Activated CD4-positive, alpha-beta T cell treated with anti-CD3 and anti-CD28 coated beads for 36 hours (primary cell): ENCODE measurements around the gene PKD2L1. TPM values are rescaled to one million over a fixed set of nuclear protein-coding genes. Genes with fewer than 3 reads are reported as not detected.
A peak's percentile ranks its signal among the peaks of the same experiment; 100 is the strongest.

Source experiments
- ATAC-seq: fragments of 200-7000 bp; cut with Tn5 transposase; one replicate; pipeline ENCODE4 v1.10.0; 2021; ENCODE audit warnings: mild to moderate bottlenecking, moderate library complexity
- CTCF ChIA-PET: fragments of 350-600 bp; sonication (Branson Sonifier 250); formaldehyde crosslinking; loops from one replicate; lab custom pipeline; 2021; ENCODE audit warnings: antibody characterized with exemption; lab: Charles Lee
- POLR2A ChIA-PET: fragments of 350-600 bp; sonication (Branson Sonifier 250); formaldehyde crosslinking; loops from one replicate; lab custom pipeline; 2021; ENCODE audit warnings: antibody characterized with exemption, inconsistent platforms; lab: Charles Lee
- DNase-seq: peaks from one replicate; pipeline ENCODE4 v3.0.0-alpha.2; 2020
- H3K27ac Mint-ChIP-seq: one replicate; pipeline ENCODE4 v1.8.0; 2021; ENCODE audit warnings: mixed read lengths
- H3K27me3 Mint-ChIP-seq: one replicate; pipeline ENCODE4 v1.8.0; 2021; ENCODE audit warnings: mixed read lengths
- H3K36me3 Mint-ChIP-seq: one replicate; pipeline ENCODE4 v1.8.0; 2021; ENCODE audit warnings: low read depth, mixed read lengths
- H3K4me1 Mint-ChIP-seq: one replicate; pipeline ENCODE4 v1.8.0; 2021; ENCODE audit warnings: mixed read lengths
- H3K4me3 Mint-ChIP-seq: one replicate; pipeline ENCODE4 v1.8.0; 2021; ENCODE audit warnings: mild to moderate bottlenecking, moderate library complexity, mixed read lengths
- H3K9me3 Mint-ChIP-seq: one replicate; pipeline ENCODE4 v1.8.0; 2021; ENCODE audit warnings: low read depth, mixed read lengths
- intact Hi-C, 2 experiments: fragments of 100-400 bp; cut with DNase I in 1 of 2; cut with micrococcal nuclease in 1 of 2; formaldehyde crosslinking; loops; one replicate each; pipeline versions ENCODE4 v1.14.2 to v1.15.1; 2022 to 2024; cut with DNase I, micrococcal nuclease
- total RNA-seq, 2 experiments: library from RNA; stranded (reverse); gene quantifications; one replicate each; pipeline ENCODE4 v1.2.3, GENCODE V29; 2021

The PKD2L1 gene
- total RNA-seq, 2 experiments from 2014 or later: not detected

DNA sequence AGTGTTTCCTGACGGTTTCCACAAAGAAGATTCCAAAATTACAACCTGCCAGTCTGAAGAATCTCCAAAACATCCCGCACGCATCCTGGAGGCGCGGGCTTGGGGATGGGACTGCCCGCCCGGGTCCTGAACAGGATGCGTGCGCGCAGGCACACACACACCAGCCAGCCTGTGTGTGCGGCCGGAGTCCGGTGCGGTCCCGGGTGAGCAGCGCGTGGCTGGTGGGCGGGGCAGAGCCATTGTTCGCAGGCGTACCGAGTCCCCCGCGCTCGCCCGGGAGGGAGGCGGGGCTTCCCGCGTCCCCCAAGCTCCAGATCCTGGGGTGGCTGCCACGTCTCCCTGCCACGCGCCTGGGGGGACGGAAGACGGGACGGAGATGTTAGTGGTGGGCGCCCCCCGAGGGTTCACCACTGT is 16.3 kb upstream of the PKD2L1 start:
- Mint-ChIP-seq H3K27ac (peak overlapping the region; percentile 91), H3K4me1 (peaks cover 44% of the 10 kb centered on the region), H3K9me3 (no peaks in the 10 kb centered on the region), H3K27me3 (no peaks in the 10 kb centered on the region), H3K36me3 (peaks cover 44% of the 10 kb centered on the region), H3K4me3 (peak overlapping the region; percentile 88)
- intact Hi-C loops: loop anchor here (1.0 to 5.0 kb wide), 11 partner anchors 27 to 651 kb away; partner anchors contain the start of genes BLOC1S2 (in 2 of the 2), ERLIN1 (in 2 of the 2), CWF19L1 (in 1 of the 2) and LZTS2 (in 1 of the 2)
- ATAC-seq (peak; percentile 76), DNase-seq (peak; percentile 91)
- ChIA-PET POLR2A (interaction anchor here (1.3 to 2.8 kb wide), 3 partner anchors 24 to 165 kb away, joined by 5 to 32 read pairs (median 25); no protein-coding TSS in a partner anchor), CTCF (interaction anchor here (0.5 to 21.1 kb wide), 12 partner anchors 9 to 178 kb away, joined by 3 to 236 read pairs (median 6); no protein-coding TSS in a partner anchor)

GRCh38 chr10:100345570-100346330 is 15.7 kb upstream of the PKD2L1 start:
- no peaks in the 10 kb centered on the region for H3K27me3 Mint-ChIP-seq
- ChIA-PET CTCF (interaction anchor here (0.5 to 21.1 kb wide), 11 partner anchors 24 to 394 kb away, joined by 3 to 236 read pairs (median 10); no protein-coding TSS in a partner anchor), POLR2A (interaction anchor here (0.8 to 2.8 kb wide), 4 partner anchors 25 to 165 kb away, joined by 5 to 32 read pairs (median 6); no protein-coding TSS in a partner anchor)
- H3K4me3 Mint-ChIP-seq: peak overlapping the region; percentile 88
- peaks cover 38% of the 10 kb centered on the region for H3K4me1 Mint-ChIP-seq
- intact Hi-C loops: loop anchor here (1.0 to 5.0 kb wide), 11 partner anchors 28 to 652 kb away; partner anchors contain the start of genes BLOC1S2 (in 2 of the 2), ERLIN1 (in 2 of the 2), CWF19L1 (in 1 of the 2) and LZTS2 (in 1 of the 2)
- peaks cover 38% of the 10 kb centered on the region for H3K36me3 Mint-ChIP-seq
- H3K27ac Mint-ChIP-seq: peak overlapping the region; percentile 91
- ATAC-seq (no peak), DNase-seq (no peak)
- H3K9me3 Mint-ChIP-seq: no peaks in the 10 kb centered on the region

- no peaks in the 10 kb centered on the region for H3K9me3 Mint-ChIP-seq
- DNase-seq (no peak), ATAC-seq (no peak)
- POLR2A ChIA-PET: interaction anchor here (0.7 kb wide), 1 partner anchor 162 kb away, joined by 3 read pairs; no protein-coding TSS in a partner anchor
- H3K4me3 Mint-ChIP-seq: peak overlapping the region; percentile 25
- no peaks in the 10 kb centered on the region for H3K27me3 Mint-ChIP-seq
- peaks cover 23% of the 10 kb centered on the region for H3K36me3 Mint-ChIP-seq
- CTCF ChIA-PET: interaction anchor here (0.6 to 21.1 kb wide), 10 partner anchors 10 to 175 kb away, joined by 3 to 236 read pairs (median 6); no protein-coding TSS in a partner anchor
- peak overlapping the region; percentile 56 for H3K27ac Mint-ChIP-seq
- intact Hi-C loops: no loop called here
- peaks cover 27% of the 10 kb centered on the region for H3K4me1 Mint-ChIP-seq
Observed at GRCh38 chr10:100344241-100344788, 14.3 kb upstream of the PKD2L1 start.

- intact Hi-C loops: loop anchor here (1.0 kb wide), 2 partner anchors 91 to 166 kb away; no protein-coding TSS in a partner anchor
- Mint-ChIP-seq H3K4me1 (peaks cover 16% of the 10 kb centered on the region), H3K27me3 (no peaks in the 10 kb centered on the region), H3K4me3 (no peak overlapping the region), H3K27ac (no peak overlapping the region), H3K9me3 (no peaks in the 10 kb centered on the region), H3K36me3 (peaks cover 6% of the 10 kb centered on the region)
- CTCF ChIA-PET: interaction anchor here (0.6 to 21.1 kb wide), 10 partner anchors 8 to 399 kb away, joined by 3 to 236 read pairs (median 4); partner anchors contain the start of gene HIF1AN
- DNase-seq: no peak
- POLR2A ChIA-PET: no interaction called here
- no peak for ATAC-seq
Observed at GRCh38 chr10:100342627-100342972, 12.6 kb upstream of the PKD2L1 start.

DNA sequence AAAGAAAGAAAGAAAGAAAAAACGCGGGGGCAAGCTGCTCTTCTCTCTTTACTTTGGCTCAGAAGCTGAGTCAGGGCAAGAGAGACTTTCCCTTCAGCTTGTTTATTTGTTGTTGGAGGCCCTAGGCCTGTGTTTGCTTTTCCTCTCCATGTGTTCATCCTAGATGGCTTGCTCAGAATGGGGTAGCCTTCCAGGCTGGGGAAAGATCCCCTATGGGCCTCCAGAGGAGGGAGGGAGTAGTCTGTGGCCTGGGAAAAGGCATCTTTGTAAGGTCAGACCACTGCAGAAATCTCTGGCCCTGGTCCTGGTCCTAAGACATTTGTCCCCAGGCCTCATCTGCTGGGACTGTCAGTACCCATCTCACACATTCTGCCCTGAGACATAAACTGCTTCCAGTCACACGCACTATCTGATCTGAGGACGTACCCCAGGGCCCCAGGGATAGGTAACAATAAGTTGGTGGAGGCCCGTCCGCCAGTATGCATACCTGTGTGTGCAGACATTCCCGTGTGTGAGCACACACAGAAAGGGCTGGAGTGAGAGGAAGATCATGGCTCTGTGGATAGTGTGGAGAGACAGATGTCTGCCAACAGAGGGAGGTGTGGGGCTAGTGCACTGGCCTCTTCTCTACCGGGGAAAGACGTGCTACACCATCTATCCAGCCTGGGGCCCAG is 12.1 kb upstream of the PKD2L1 start:
- ChIA-PET CTCF (interaction anchor here (0.7 to 21.1 kb wide), 7 partner anchors 23 to 399 kb away, joined by 3 to 236 read pairs (median 5); no protein-coding TSS in a partner anchor), POLR2A (no interaction called here)
- peaks cover 16% of the 10 kb centered on the region for H3K4me1 Mint-ChIP-seq
- DNase-seq (peak; percentile 73), ATAC-seq (peak; percentile 51)
- intact Hi-C loops: loop anchor here (1.0 kb wide), 2 partner anchors 91 to 166 kb away; no protein-coding TSS in a partner anchor
- H3K9me3 Mint-ChIP-seq: no peaks in the 10 kb centered on the region
- peaks cover 3% of the 10 kb centered on the region for H3K36me3 Mint-ChIP-seq
- no peaks in the 10 kb centered on the region for H3K27me3 Mint-ChIP-seq
- no peak overlapping the region for H3K27ac Mint-ChIP-seq
- H3K4me3 Mint-ChIP-seq: no peak overlapping the region

DNA sequence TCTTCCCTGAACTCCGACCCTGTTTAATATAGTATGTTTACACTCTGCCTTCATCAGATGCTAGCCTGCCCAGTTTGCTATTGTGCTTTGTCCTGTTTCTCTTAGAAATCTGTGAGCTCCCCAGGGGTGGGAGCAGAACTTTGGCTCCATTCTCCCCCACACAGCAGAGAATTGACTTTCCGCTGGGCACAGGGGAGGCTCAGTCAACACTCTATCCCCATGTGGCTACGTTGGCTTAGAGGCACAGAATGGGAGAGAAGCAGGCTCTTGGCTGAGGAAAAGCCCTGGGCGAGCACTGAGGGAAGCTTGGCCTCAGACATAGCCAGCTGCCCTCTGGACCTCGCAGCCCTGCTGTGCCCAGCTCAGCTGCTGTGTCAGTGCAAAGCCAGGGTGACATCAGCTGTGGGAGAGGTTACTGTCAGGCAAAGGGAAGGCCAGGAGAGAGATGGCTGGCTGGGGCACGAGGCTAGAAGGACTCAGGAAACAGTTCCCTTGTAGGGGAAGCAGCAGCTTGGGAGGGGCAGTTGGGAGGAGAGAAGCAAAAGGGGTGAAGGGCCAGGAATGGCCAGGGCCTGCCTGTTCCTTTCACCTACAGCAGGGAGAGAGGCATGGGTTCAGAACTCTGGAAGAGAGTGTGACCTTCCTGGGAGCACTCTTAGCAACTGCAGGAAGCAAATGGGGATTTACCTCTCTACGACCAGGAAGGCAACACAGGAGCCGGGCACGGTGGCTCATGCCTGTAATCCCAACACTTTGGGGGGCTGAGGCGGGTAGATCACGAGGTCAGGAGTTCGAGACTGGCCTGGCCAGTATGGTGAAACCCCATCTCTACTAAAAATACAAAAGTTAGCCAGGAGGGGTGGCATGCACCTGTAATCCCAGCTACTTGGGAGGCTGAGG is 11.2 kb upstream of the PKD2L1 start:
- intact Hi-C loops: no loop called here
- DNase-seq (no peak), ATAC-seq (no peak)
- Mint-ChIP-seq H3K36me3 (peaks cover 3% of the 10 kb centered on the region), H3K27me3 (no peaks in the 10 kb centered on the region), H3K4me3 (no peak overlapping the region), H3K9me3 (no peaks in the 10 kb centered on the region), H3K4me1 (peaks cover 14% of the 10 kb centered on the region), H3K27ac (peak overlapping the region; percentile 42)
- CTCF ChIA-PET: interaction anchor here (1.2 to 21.1 kb wide), 4 partner anchors 90 to 177 kb away, joined by 3 to 236 read pairs (median 6); no protein-coding TSS in a partner anchor
- POLR2A ChIA-PET: no interaction called here

DNA sequence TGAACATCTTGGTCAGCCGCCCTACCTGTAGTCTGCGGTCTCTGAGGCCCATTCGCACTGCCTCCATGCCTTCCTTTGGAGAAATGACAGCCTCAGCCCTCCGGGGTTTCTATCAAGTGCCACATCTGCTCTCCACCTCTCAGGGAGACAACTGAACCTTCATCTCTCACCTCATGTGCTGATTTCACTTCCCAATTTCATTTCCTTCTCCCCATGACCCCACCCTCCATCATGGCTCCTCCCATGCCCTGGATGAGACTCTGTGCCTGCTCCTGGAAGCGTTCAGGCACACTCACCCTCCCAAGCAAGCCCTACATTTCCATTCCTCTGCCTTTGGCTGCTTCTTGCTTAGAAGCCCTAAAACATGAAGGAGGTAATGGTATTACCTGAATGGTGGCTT is 9.2 kb upstream of the PKD2L1 start:
- ATAC-seq: no peak

GRCh38 chr10:100338434-100339036 is 8.5 kb upstream of the PKD2L1 start:
- intact Hi-C loops: loop anchor here (1.0 kb wide), 3 partner anchors 95 to 180 kb away; no protein-coding TSS in a partner anchor
- DNase-seq: peak; percentile 90
- no peaks in the 10 kb centered on the region for H3K36me3 Mint-ChIP-seq
- ChIA-PET CTCF (interaction anchor here (0.6 to 21.1 kb wide), 14 partner anchors 11 to 180 kb away, joined by 3 to 236 read pairs (median 5); no protein-coding TSS in a partner anchor), POLR2A (no interaction called here)
- peak; percentile 85 for ATAC-seq
- no peaks in the 10 kb centered on the region for H3K27me3 Mint-ChIP-seq
- no peak overlapping the region for H3K27ac Mint-ChIP-seq
- H3K9me3 Mint-ChIP-seq: no peaks in the 10 kb centered on the region
- no peaks in the 10 kb centered on the region for H3K4me1 Mint-ChIP-seq
- no peak overlapping the region for H3K4me3 Mint-ChIP-seq

More for the DNA sequence above, 9.2 kb upstream of the PKD2L1 start:
- ChIA-PET POLR2A (no interaction called here), CTCF (interaction anchor here (0.6 to 21.1 kb wide), 13 partner anchors 11 to 761 kb away, joined by 3 to 236 read pairs (median 5); no protein-coding TSS in a partner anchor)
- Mint-ChIP-seq H3K27me3 (no peaks in the 10 kb centered on the region), H3K9me3 (no peaks in the 10 kb centered on the region), H3K4me3 (no peak overlapping the region), H3K27ac (peak overlapping the region; percentile 26), H3K36me3 (no peaks in the 10 kb centered on the region), H3K4me1 (peaks cover under 1% of the 10 kb centered on the region)
- intact Hi-C loops: no loop called here
- DNase-seq: no peak

GRCh38 chr10:100334762-100335161 is 4.7 kb upstream of the PKD2L1 start:
- ChIA-PET CTCF (interaction anchor here (0.5 to 21.1 kb wide), 6 partner anchors 10 to 184 kb away, joined by 3 to 236 read pairs (median 3); no protein-coding TSS in a partner anchor), POLR2A (no interaction called here)
- no peak overlapping the region for H3K27ac Mint-ChIP-seq
- H3K36me3 Mint-ChIP-seq: no peaks in the 10 kb centered on the region
- DNase-seq (no peak), ATAC-seq (no peak)
- no peaks in the 10 kb centered on the region for H3K4me1 Mint-ChIP-seq
- H3K27me3 Mint-ChIP-seq: peaks cover 1% of the 10 kb centered on the region
- H3K4me3 Mint-ChIP-seq: no peak overlapping the region
- H3K9me3 Mint-ChIP-seq: no peaks in the 10 kb centered on the region
- intact Hi-C loops: no loop called here
